SJSA1 (cell line): ENCODE data around the gene TAOK1. TPM values are rescaled to one million over a fixed set of nuclear protein-coding genes. Genes with fewer than 3 reads are reported as not detected.
A peak's percentile ranks its signal among the peaks of the same experiment; 100 is the strongest.

Experiments used
- DNase-seq, 2 experiments: peaks; one replicate each; pipeline ENCODE4 v3.0.0-alpha.2; 2015 to 2020; ENCODE audit warnings: low spot score in 2 of 2, low read depth in 1 of 2
- H3K27ac ChIP-seq: fragments of 250-450 bp; sonication (Bioruptor Pico); 2 replicates; pipeline ENCODE4 v1.5.1; 2020; ENCODE audit warnings: mild to moderate bottlenecking, moderate library complexity
- H3K27me3 ChIP-seq: fragments of 250-450 bp; sonication (Bioruptor Pico); replicated peaks from 2 replicates; pipeline ENCODE4 v1.5.1; 2020; ENCODE audit warnings: mild to moderate bottlenecking, moderate library complexity
- H3K36me3 ChIP-seq: fragments of 250-450 bp; sonication (Bioruptor Pico); 2 replicates; pipeline ENCODE4 v1.5.1; 2020; ENCODE audit warnings: mild to moderate bottlenecking
- H3K4me1 ChIP-seq: fragments of 250-450 bp; sonication (Bioruptor Pico); replicated peaks from 2 replicates; pipeline ENCODE4 v1.6.1; 2021; ENCODE audit warnings: mild to moderate bottlenecking
- H3K4me3 ChIP-seq: fragments of 250-450 bp; sonication (Bioruptor Pico); 2 replicates; pipeline ENCODE4 v1.5.1; 2020; ENCODE audit warnings: mild to moderate bottlenecking
- H3K9me3 ChIP-seq: fragments of 250-450 bp; sonication (Bioruptor Pico); replicated peaks from 2 replicates; pipeline ENCODE4 v1.5.1; 2020; ENCODE audit warnings: mild to moderate bottlenecking
- total RNA-seq: library from RNA; depleted of rRNA; stranded (reverse); fragments of >200 nt; shearing (Covaris generic); gene quantifications from 2 replicates; pipeline ENCODE4 v1.2.3, GENCODE V29; 2014

The TAOK1 gene
- total RNA-seq, 1 experiment from 2014 or later, result 38.4 TPM

- H3K9me3 ChIP-seq, result no peaks in the 10 kb centered on the region
- no peak overlapping the region for H3K4me3 ChIP-seq
- H3K27me3 ChIP-seq, result 0 out of 2 replicates have a peak, but pooled peaks cover 2% of the 10 kb centered on the region
- peaks cover 45% of the 10 kb centered on the region for H3K36me3 ChIP-seq
- DNase-seq, result no peak
- H3K27ac ChIP-seq, result no peak overlapping the region
- H3K4me1 ChIP-seq, result no peaks in the 10 kb centered on the region
These were observed 93.3 kb downstream of the TAOK1 start for GRCh38 chr17:29483503-29483902.

DNA sequence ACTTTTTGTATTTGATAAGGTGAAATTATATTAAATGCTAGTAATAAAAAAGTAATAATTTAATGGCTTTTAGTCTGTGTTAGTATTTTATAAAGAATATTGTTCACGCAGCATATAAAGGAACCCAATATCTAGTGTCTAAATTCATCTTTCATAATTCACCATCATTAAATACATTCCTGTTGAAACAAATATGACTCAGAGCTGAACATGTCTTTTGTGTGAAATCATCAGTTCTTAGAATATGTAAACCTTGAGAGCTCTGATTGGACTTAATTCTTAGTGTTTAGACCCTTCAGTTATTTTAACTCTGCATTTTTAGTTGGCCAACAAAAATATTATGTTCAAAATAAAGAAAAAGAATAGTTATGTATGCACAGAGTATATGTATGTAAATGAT is 104.8 kb downstream of the TAOK1 start:
- H3K9me3 ChIP-seq, result no peaks in the 10 kb centered on the region
- H3K27ac ChIP-seq, result no peak overlapping the region
- H3K4me3 ChIP-seq, result no peak overlapping the region
- H3K4me1 ChIP-seq, result no peaks in the 10 kb centered on the region
- peaks cover 63% of the 10 kb centered on the region for H3K36me3 ChIP-seq
- no peak for DNase-seq
- no peaks in the 10 kb centered on the region for H3K27me3 ChIP-seq

GRCh38 chr17:29504711-29505110 is 114.5 kb downstream of the TAOK1 start:
- Histone ChIP-seq H3K4me3 (no peak overlapping the region), H3K36me3 (peaks cover 62% of the 10 kb centered on the region), H3K4me1 (no peaks in the 10 kb centered on the region), H3K27ac (no peak overlapping the region), H3K9me3 (no peaks in the 10 kb centered on the region), H3K27me3 (no peaks in the 10 kb centered on the region)
- no peak for DNase-seq

DNA sequence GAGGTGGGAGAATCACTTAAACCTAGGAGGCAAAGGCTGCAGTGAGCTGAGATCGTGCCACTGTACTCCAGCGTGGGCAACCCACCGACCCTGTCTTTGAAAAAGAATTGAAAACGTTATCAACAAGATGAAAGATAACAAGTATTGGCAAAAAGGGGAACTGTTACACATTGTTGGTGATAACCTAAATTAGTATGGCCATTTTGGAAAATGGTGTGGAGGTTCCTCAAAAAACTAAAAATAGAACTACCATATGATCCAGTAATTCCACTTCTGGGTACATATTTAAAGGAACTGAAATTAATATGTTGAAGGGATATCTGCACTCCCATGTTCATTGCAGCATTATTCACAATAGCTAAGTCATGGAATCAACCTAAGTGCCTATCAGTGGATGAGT is 115.7 kb downstream of the TAOK1 start:
- peaks cover 54% of the 10 kb centered on the region for H3K36me3 ChIP-seq
- H3K4me1 ChIP-seq, result no peaks in the 10 kb centered on the region
- no peak for DNase-seq
- no peaks in the 10 kb centered on the region for H3K9me3 ChIP-seq
- no peak overlapping the region for H3K27ac ChIP-seq
- no peak overlapping the region for H3K4me3 ChIP-seq
- no peaks in the 10 kb centered on the region for H3K27me3 ChIP-seq

GRCh38 chr17:29510953-29511352 is 120.8 kb downstream of the TAOK1 start:
- peaks cover 43% of the 10 kb centered on the region for H3K36me3 ChIP-seq
- peaks cover 9% of the 10 kb centered on the region; the same call in 1 of the 2 replicates for H3K4me1 ChIP-seq
- no peaks in the 10 kb centered on the region for H3K27me3 ChIP-seq
- H3K9me3 ChIP-seq, result no peaks in the 10 kb centered on the region
- no peak for DNase-seq
- no peak overlapping the region for H3K4me3 ChIP-seq
- no peak overlapping the region for H3K27ac ChIP-seq

DNA sequence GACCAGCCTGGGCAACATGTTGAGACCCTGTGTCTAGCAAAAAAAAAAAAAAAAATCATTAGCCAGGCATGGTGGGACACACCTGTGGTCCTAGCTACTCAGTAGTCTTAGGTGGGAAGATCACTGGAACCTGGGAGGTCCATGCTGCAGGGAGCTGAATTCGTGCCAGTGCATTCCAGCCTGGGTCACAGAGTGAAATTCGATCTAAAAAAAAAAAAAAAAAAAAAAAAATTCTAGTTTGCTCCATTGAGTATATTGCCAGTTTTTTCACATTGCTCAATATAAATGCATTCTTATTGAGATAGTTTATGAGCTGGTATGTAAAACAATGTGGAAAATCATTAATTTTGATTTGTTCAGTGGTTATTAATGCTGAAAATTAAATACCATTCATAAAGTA is 124.6 kb downstream of the TAOK1 start:
- no peak overlapping the region for H3K27ac ChIP-seq
- no peaks in the 10 kb centered on the region for H3K27me3 ChIP-seq
- H3K4me3 ChIP-seq, result no peak overlapping the region
- H3K9me3 ChIP-seq, result no peaks in the 10 kb centered on the region
- H3K4me1 ChIP-seq, result peaks cover 9% of the 10 kb centered on the region; the same call in 1 of the 2 replicates
- peaks cover 59% of the 10 kb centered on the region for H3K36me3 ChIP-seq
- no peak for DNase-seq

- Histone ChIP-seq H3K27me3 (no peaks in the 10 kb centered on the region), H3K9me3 (no peaks in the 10 kb centered on the region), H3K4me3 (no peak overlapping the region), H3K4me1 (peaks cover 9% of the 10 kb centered on the region; the same call in 1 of the 2 replicates), H3K36me3 (peaks cover 70% of the 10 kb centered on the region), H3K27ac (no peak overlapping the region)
- DNase-seq, result no peak
These were observed 128.2 kb downstream of the TAOK1 start for GRCh38 chr17:29518359-29518758.

DNA sequence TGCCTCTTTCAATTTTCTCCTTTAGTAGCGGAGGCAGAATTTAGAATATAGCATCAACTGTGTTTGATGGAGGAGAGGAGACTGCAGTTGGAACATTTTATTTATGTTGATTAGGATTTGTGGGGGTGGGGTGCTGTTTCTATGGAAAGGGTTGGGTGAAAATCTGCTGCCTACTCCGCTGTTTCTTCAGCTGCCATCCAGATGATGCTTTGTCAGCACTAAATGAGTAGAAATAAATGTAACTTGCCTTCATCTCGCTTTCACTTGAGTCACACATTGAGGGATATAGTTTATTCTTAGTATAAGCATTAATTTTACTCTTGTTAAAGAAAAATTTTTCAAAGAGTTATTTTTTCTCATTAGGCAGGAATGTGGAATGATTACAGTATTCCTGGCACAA is 134.5 kb downstream of the TAOK1 start:
- Histone ChIP-seq H3K36me3 (peaks cover 64% of the 10 kb centered on the region), H3K4me3 (no peak overlapping the region), H3K27me3 (no peaks in the 10 kb centered on the region), H3K4me1 (peaks cover 17% of the 10 kb centered on the region), H3K9me3 (no peaks in the 10 kb centered on the region), H3K27ac (no peak overlapping the region)
- no peak for DNase-seq

DNA sequence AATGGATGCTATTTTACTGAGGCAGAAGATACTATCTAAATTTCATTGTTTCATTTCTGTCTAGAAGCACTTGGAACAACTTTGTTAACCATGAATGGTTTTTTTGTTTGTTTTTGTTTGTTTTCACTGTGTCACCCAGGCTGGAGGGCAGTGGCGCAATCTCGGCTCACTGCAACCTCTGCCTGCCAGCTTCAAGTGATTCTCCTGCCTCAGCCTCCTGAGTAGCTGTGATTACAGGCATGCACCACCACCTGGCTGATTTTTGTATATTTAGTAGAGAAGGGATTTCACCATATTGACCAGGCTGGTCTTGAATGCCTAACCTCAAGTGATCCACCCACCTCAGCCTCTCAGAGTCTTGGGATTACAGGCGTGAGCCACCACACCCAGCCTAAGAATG is 136.2 kb downstream of the TAOK1 start:
- no peak for DNase-seq
- H3K27me3 ChIP-seq, result no peaks in the 10 kb centered on the region
- no peak overlapping the region for H3K4me3 ChIP-seq
- peaks cover 57% of the 10 kb centered on the region for H3K36me3 ChIP-seq
- H3K27ac ChIP-seq, result no peak overlapping the region
- no peaks in the 10 kb centered on the region for H3K9me3 ChIP-seq
- H3K4me1 ChIP-seq, result peaks cover 17% of the 10 kb centered on the region

DNA sequence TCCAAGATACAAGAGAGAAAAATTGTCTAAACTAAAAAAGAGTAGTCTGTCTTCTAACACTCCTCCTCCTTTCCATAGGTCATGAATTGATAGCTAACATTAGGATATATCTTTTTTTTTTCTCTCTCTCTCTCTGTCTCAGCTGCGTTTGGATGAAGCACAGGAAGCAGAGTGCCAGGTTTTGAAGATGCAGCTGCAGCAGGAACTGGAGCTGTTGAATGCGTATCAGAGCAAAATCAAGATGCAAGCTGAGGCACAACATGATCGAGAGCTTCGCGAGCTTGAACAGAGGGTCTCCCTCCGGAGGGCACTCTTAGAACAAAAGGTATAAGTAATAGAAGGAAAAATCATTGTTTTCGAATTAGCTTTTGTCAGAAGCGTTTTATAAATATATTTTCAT is 143.8 kb downstream of the TAOK1 start:
- Histone ChIP-seq H3K27ac (no peak overlapping the region), H3K4me1 (no peaks in the 10 kb centered on the region), H3K36me3 (peaks cover 50% of the 10 kb centered on the region), H3K27me3 (no peaks in the 10 kb centered on the region), H3K4me3 (no peak overlapping the region), H3K9me3 (no peaks in the 10 kb centered on the region)
- no peak for DNase-seq

DNA sequence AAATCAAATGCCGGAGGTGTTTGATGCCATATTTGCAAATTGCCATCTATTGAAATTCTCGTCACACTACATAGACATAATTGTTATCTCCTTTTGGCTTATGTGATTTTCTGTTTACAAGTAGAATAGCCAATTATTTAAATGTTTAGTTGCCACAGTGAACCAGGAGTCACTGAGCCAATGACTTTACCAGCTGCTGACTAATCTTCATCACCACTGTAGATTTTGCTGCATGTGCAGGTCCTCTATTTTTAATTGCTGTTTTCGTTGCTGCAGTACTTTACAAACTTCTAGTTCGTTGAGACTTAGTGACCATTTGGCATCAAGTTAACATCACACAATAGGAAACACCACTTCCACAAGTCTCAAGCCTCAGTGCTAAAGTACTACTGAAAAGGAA is 153.9 kb downstream of the TAOK1 start:
- no peaks in the 10 kb centered on the region for H3K9me3 ChIP-seq
- H3K36me3 ChIP-seq, result peaks cover 20% of the 10 kb centered on the region
- no peaks in the 10 kb centered on the region for H3K27me3 ChIP-seq
- H3K4me3 ChIP-seq, result no peak overlapping the region
- H3K27ac ChIP-seq, result no peak overlapping the region
- DNase-seq, result no peak
- H3K4me1 ChIP-seq, result peaks cover 11% of the 10 kb centered on the region

GRCh38 chr17:29546085-29546484 is 155.9 kb downstream of the TAOK1 start:
- no peak for DNase-seq
- Histone ChIP-seq H3K36me3 (peaks cover 19% of the 10 kb centered on the region), H3K9me3 (no peaks in the 10 kb centered on the region), H3K4me3 (no peak overlapping the region), H3K27me3 (no peaks in the 10 kb centered on the region), H3K27ac (no peak overlapping the region), H3K4me1 (peaks cover 23% of the 10 kb centered on the region)

DNA sequence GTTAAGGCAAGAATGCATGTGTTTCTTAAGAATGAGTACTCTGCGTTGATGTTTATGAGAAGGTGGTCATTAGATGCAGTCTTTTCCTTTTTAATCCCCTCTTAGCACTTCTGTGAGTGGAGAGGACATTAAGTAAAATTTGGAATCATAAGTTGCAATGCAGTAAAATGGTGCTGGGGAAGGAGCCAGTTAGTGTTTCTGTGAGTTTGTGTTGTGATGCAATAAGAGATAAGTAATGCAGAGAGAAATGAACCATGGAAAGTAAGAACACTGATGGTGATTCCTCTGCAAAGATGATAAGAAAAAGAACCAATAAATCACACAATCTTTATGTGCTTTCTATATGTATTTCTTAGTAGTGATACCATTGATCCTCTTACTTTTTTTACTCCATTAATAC is 156.7 kb downstream of the TAOK1 start:
- Histone ChIP-seq H3K4me1 (peaks cover 23% of the 10 kb centered on the region), H3K36me3 (peaks cover 19% of the 10 kb centered on the region), H3K27me3 (no peaks in the 10 kb centered on the region), H3K27ac (no peak overlapping the region), H3K4me3 (no peak overlapping the region), H3K9me3 (no peaks in the 10 kb centered on the region)
- no peak for DNase-seq

- peak; percentile 87 to 89 for DNase-seq
- H3K9me3 ChIP-seq, result no peaks in the 10 kb centered on the region
- peak overlapping the region; percentile 45 for H3K27ac ChIP-seq
- peaks cover 23% of the 10 kb centered on the region for H3K4me1 ChIP-seq
- no peaks in the 10 kb centered on the region for H3K27me3 ChIP-seq
- no peak overlapping the region for H3K4me3 ChIP-seq
- H3K36me3 ChIP-seq, result no peaks in the 10 kb centered on the region; the same call in 1 of the 2 replicates
These were observed 159.2 kb downstream of the TAOK1 start for GRCh38 chr17:29549177-29549923.

DNA sequence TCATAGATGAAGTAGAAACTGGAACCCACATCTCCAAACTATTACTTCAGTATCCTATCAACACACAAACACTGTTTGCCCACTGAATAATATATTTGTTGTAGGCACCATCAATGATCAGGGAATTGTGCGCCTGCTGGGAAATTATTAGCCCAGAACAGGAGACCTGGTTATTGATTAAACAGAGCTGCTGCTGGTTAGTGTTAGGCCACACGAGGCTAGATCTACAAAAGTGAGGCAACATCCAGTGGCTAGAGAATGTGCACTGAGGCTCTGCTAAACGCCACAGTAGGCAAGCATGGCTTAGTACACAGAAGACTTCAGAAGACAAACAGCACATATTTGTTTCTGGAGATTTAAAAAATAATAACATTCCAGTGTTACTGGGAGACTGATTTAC is 165.7 kb downstream of the TAOK1 start:
- Histone ChIP-seq H3K27me3 (no peaks in the 10 kb centered on the region), H3K27ac (no peak overlapping the region), H3K36me3 (no peaks in the 10 kb centered on the region), H3K4me1 (no peaks in the 10 kb centered on the region), H3K4me3 (no peak overlapping the region), H3K9me3 (no peaks in the 10 kb centered on the region)
- DNase-seq, result no peak
